Ramos (cell line): ENCODE data around the gene GIGYF1.
"Not testable (repeated sequence)": the region's sequence is repeated elsewhere in the genome, so short reads cannot be mapped to it uniquely, and the experiment has no call there.

Source experiments
- in situ Hi-C: fragments of 300-500 bp; cut with MboI; formaldehyde crosslinking; loops from one replicate; pipeline ENCODE4 v1.14.3; 2022; ENCODE audit warnings: low sequenced_read_pairs; ENCODE audit not compliant: unreplicated experiment

Gene GIGYF1

GRCh38 chr7:100674411-100675104, 19.5 kb downstream of the GIGYF1 start:
- in situ Hi-C loops, result no loop called here

- in situ Hi-C loops, result no loop called here
Observed at GRCh38 chr7:100673942-100674410, 20.1 kb downstream of the GIGYF1 start.

GRCh38 chr7:100673302-100673941, 20.6 kb downstream of the GIGYF1 start, which contains the start of gene GNB2:
Gene GNB2 (plus strand): TSS chr7:100673740. CDS start chr7:100676266, 2,526 bp downstream.
- in situ Hi-C loops, result no loop called here

- in situ Hi-C loops, result no loop called here
Observed at GRCh38 chr7:100671353-100672327, 22.4 kb downstream of the GIGYF1 start.

GRCh38 chr7:100670074-100670473, 24.0 kb downstream of the GIGYF1 start:
- in situ Hi-C loops, result no loop called here

DNA sequence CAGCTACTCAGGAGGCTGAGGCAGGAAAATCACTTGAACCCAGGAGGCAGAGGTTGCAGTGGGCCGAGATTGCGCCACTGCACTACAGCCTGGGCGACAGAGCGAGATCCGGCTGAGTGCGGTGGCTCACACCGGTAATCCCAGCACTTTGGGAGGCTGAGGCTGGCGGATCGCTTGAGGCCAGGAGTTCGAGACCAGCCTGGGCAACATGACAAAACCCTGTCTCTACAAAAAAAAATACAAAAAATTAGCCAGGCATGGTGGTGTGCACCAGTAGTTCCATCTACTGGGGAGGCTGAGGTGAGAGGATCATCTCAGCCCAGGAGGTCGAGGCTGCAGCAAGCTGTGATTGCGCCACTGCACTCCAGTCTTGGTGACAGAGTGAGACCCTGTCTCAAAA, 24.9 kb downstream of the GIGYF1 start:
- in situ Hi-C loops, result not testable (repeated sequence)

- in situ Hi-C loops, result no loop called here
Observed at GRCh38 chr7:100668069-100668449, 26.0 kb downstream of the GIGYF1 start.

- in situ Hi-C loops, result no loop called here
Observed at GRCh38 chr7:100667331-100668068, 26.6 kb downstream of the GIGYF1 start.

DNA sequence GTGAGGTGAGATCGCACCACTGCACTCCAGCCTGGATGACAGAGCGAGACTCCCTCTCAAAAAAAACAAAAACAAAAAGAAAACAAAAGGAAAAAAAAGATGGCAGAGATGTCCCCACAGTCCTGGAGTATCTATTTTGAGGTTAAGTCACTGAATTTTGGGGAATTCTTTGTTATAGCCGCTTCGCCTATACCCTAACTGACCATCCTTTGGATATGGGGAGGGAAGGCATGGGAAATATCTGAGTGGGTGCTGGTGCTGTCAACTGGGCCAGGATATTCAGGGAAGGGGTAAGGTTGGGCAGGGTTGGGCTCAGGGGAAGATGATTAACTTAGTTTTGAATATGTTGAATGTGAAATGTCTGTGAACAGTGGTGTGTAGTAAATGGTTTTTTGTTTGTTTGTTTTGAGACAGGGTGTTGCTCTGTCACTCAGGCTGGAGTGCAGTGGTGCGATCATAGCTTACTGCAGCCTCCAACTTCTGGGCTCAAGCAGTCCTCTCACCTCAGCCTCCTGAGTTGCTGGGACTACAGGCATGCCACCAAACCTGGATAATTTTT, 28.8 kb downstream of the GIGYF1 start:
- in situ Hi-C loops, result no loop called here

DNA sequence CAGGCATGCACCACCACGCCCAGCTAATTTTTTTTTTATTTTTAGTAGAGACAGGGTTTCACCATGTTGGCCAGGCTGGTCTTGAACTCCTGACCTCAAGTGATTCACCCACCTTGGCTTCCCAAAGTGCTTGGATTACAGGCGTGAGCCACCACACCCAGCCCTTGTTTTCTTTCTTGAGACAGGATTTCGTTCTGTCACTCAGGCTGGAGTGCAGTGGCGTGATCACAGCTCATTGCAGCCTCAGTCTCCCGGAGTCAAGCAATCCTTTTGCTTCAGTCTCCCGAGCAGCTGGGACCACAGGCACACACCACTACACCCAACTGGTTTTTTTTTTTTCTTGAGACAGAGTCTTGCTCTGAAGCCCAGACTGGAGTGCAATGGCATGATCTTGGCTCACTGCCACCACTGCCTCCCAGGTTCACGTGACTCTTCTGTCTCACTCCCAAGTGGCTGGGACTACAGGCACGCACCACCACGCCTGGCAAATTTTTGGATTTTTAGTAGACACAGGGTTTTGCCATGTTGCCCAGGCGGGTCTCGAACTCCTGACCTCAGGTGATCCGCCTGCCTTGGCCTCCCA, 31.8 kb downstream of the GIGYF1 start:
- in situ Hi-C loops, result not testable (repeated sequence)

DNA sequence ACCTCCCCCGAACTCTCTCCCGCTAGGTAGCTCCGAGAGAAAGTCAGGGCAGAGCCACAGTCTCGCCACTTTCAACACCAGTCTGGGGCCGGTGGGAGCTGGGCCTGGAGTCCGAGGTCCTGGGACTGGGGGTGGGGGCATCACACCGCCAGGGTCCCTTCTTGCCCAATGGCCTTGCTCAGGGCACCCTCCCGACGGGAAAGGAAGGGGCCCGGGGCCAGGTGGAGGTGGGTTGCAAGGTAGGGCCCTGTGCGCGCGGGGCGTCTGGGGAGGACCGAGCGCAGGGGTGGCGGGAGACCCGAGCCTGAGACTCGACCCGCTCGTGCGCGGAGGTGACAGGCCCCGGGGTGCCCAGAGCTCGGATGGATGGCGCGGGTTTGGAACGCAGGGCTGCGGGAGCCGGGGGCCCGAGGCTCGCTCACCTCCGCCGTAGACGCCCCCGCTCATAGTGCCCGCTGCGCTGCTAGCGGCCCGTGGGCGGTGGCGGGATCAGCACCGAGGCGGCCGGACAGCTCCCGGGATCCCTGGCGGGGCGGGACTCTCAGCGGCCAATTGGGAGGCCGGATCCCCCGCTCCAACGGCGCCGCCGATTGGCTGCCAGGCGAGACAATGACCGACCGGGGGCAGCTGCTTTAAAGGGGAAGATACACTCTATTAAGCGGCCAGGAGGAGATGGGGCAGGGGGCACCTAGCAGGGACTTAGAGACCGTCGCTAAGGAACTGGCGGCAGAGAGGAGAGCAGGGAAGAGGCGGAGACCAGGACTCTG, 38.0 kb downstream of the GIGYF1 start, which contains the start of gene ACTL6B:
ACTL6B (minus strand) TSS at position 541 of the 767 bp plus-strand sequence; CDS start at position 447, 94 bp downstream.
- in situ Hi-C loops, result no loop called here

DNA sequence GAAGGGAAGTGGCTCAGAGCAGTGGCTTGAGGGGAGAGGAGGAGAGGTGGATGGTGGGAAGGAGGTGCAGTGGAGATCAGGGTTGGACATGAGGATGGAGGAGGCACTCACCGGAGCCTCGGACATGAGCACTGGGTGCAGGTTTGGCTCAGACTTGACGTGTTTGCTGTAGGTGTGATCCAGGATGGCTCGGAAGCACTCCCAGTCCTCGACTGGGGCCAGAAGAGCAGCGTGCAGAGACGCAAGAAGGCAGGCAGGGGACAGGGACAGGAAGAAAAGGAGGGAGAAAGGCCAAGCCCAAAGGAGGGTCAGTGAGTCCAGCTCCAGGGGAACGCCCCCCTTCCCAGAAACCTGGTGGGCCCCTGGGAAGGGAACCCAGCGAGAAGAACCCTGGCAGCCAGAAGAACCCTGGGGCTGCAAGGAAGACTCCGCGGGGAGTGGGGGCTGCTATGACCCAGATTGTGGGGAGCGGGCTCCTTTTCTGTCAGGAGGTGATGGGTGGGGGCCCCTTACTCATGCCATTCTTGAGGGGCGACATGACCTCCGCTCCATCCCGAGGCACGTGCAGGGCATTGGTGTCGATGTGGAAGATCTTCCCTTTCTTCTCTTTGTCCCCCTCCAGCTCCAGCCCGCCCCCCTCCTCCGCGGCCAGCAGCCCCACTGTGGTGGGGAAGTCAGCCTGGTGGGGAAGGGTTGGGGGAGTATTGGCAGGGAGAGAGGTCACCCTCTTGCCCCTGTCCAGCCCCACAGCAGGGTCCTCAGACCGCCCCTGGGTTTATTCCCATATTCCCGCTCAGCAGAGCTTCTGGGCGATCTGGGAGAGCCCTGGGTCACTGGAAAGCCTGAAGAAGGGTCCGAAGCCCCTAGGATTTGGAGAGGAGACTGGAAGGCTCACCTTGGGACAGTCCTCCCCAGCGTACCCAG, 38.9 kb downstream of the GIGYF1 start:
- in situ Hi-C loops, result no loop called here

DNA sequence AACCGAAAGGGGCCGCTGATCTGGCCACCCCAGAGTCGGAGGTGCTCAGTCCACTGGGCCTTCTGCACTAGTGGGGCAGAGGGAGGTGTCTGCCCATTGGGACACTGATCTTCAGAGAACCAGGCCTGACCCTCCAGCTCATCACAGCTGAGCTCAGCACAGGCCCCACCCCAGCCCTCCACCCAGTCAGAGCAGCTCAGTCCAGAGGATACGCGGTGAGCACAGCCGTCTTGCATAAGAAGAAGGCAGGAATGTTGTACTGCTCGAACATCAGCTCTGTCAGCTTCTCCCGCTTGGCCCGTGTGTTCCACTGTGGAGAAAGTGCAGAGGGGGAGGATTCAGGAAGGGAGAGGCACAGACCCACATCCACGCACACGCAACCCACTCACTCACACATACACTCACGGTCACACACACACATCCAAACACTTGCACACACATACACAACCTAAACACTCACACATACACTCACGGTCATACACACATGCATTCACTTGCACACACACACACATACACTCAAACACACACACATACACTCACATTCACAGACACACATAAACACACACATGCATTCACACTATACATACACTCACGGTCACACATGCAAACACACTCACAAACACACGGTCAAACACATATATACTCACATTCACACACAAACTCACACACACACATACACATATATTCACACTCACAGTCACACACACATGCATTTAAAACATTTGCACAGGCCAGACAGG, 44.1 kb downstream of the GIGYF1 start:
- in situ Hi-C loops, result no loop called here

DNA sequence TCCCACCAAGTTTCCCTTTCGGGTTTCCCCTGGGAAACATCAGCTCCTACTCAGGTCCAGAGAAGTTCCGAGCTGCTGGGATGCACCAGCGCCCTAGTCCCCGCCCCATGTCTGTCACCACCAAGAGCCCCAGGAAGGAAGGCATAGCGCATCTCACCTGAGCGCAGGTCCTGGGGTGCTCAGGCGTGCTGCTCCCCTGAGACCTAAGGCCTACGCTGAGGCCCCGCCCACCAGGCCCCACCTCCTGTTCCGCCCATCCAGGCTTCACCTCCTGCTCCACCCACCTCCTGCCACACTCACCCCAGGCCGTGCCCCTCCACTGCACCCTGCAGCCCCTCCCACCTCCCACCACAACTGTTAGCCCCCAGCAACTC, 51.5 kb downstream of the GIGYF1 start:
- in situ Hi-C loops, result no loop called here

DNA sequence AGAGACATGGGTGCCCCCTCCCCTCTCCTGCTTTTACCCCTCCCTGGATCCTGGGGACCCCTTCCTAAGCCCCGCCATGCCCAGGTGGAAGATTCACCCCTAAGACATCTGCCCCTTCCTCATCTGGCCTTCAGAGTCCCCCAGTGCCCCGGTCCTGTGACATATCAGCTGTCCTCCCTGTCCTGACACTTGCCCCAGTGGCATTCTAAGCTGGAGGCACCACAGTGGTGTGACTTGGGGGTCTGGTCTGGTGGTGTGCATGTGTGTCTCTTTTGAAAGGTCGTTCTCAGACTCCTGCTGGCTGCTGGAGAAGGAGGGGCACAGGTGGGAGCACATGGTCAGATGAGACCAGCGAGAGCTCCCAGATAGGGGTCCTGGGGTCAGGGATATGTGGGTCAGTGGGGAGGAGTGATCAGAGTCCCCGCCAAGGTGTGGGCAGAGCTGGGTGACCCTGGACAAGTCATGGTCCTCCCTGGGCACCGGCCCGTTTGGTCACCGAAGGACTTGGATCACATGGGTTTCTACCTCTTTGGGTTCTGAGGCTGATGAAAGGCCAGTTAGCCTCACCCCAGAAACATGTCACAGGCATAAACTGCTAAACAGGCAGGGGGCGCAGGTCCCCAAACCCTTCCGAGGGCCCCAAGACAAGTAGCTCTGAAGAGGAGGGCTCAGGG, 52.1 kb downstream of the GIGYF1 start:
- in situ Hi-C loops, result no loop called here

GRCh38 chr7:100641463-100641859, 52.6 kb downstream of the GIGYF1 start, which contains the start of gene TFR2:
Gene TFR2 (minus strand): TSS chr7:100641552. CDS start chr7:100641509, 43 bp downstream.
- in situ Hi-C loops, result no loop called here
